Left hindlimb (tissue), 1 donor: ENCODE results near the gene NBPF9.
"Not testable (repeated sequence)": the region's sequence is repeated elsewhere in the genome, so short reads cannot be mapped to it uniquely, and the experiment has no call there.

ENCODE experiments used
- DNase-seq: peaks from one replicate; pipeline ENCODE4 v3.0.0-alpha.2; 2018

Gene NBPF9

GRCh38 chr1:149013513-149013912 is 89.8 kb downstream of the NBPF9 start:
- not testable (repeated sequence) for DNase-seq

GRCh38 chr1:149012599-149012998 is 90.8 kb downstream of the NBPF9 start:
- not testable (repeated sequence) for DNase-seq

GRCh38 chr1:149009761-149010160 is 93.6 kb downstream of the NBPF9 start:
- peak; percentile 10 for DNase-seq

- not testable (repeated sequence) for DNase-seq
Measured at GRCh38 chr1:149008769-149009168, 94.6 kb downstream of the NBPF9 start.

- DNase-seq = not testable (repeated sequence)
Measured at GRCh38 chr1:149008326-149008725, 95.0 kb downstream of the NBPF9 start.
